DMS 273 treated with DMSO at 0.1 percent for 48 hours (cell line): ENCODE results near the gene IFT74.
"Not testable (repeated sequence)": the region's sequence is repeated elsewhere in the genome, so short reads cannot be mapped to it uniquely, and the experiment has no call there.

Experiments used
- DNase-seq: peaks from one replicate; lab custom pipeline; 2025; lab: John Stamatoyannopoulos, UW

Gene IFT74

DNA sequence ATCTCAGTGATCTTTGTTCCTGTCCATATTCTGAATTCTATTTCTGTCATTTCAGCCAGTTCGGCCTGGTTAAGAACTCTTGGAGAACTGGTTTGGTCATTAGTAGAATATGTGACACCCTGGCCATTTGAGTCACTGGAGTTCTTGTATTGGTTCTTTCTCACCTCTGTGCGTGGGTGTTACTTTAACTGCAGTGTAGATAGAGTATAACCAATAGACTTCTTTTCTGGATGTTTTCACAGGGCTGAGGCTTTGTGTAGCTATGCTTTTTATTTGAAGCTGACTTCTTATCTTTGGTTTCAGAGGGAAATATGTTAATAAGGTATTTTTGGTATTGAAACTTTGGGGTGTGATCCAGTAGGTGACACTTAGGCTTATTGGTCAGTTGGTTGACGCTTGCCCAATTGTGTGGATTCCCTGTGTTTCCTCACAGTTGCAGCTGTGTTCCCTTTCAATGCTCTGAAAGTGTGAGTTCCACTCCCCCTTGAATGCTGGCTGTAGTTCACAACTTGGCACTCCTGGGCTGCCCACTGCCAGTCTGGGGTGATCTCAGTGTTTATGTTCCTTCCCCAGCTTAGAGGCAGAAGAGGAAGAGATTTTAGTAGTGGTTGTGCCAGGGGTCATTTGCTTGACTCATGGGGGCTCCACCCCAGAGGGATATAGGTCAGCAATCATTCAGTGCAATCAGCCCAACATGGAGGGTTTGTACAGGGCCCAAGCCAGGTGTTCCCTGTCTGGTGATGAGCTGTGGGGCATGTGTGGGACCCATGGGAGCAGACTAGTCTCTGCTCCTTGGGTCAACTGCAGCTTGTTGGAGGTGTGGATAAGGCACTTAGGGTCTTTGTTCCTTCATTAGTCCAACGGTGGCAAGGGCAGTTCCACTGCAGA lies 117.9 kb downstream of the IFT74 start:
- DNase-seq = no peak

- no peak for DNase-seq
Measured at GRCh38 chr9:27078685-27079084, 122.5 kb downstream of the IFT74 start.

DNA sequence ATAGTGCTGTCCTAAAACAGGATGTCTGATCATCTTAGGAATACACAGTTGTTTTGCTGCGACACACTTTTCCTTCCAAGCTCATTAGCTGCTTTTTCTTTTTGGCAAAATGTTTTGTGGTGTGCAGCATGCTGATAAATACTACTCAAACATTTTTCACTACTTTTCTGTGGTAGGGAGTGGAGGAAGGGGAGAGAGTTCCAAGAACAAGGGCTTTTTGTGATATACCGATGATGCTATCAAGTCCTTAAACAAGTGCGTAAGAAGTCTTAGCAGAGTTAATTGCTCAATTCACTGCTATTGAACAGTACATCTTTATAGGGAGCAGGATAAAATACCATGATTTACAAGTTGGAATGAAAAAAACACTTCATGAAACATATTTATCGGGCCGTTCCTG lies 129.2 kb downstream of the IFT74 start:
- DNase-seq = no peak

GRCh38 chr9:27086818-27087680 lies 130.8 kb downstream of the IFT74 start:
- DNase-seq = no peak

DNA sequence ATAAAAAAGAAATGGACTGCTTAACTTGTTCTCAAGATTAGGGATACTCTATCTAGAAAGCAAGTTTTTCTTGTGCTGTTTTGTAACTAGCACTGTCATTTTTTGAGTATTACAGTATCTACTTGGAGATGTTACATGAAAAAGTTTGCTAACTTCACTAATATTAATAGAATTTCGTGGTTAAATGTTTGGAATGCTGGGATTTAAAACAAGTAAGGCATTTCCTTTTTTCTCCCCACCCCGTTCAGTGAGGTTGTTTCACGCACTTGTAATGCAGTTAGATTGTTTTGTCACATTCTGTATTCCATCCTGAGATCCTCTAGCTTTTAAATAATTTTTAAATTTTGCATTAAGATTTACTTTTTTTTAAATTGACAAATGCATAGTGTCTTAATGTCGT lies 132.8 kb downstream of the IFT74 start:
- no peak for DNase-seq

- DNase-seq = no peak
Measured at GRCh38 chr9:27089706-27090105, 133.5 kb downstream of the IFT74 start.

- DNase-seq = no peak
Measured at GRCh38 chr9:27090231-27090630, 134.0 kb downstream of the IFT74 start.

GRCh38 chr9:27090711-27091110 lies 134.5 kb downstream of the IFT74 start:
- DNase-seq = no peak

GRCh38 chr9:27092496-27092895 lies 136.3 kb downstream of the IFT74 start:
- not testable (repeated sequence) for DNase-seq

DNA sequence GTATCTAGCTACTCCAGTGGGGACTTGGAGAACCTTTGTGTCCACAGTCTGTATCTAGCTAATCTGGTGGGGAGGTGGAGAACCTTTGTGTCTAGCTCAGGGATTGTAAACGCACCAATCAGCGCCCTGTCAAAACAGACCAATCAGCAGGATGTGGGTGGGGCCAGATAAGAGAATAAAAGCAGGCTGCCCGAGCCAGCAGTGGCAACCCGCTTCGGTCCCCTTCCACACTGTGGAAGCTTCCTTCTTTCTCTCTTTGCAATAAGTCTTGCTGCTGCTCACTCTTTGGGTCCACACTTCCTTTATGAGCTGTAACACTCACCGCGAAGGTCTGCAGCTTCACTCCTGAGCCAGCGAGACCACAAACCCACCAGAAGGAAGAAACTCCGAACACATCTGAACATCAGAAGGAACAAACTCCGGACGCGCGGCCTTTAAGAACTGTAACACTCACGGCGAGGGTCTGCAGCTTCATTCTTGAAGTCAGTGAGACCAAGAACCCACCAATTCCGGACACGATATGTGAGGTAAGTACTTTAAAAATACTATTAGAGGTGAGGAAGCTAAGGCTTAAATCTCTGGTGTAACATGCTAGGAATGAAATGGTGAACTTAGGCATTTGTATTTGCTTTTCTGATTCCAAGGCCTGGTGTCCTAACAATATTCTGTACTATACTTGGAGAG lies 137.3 kb downstream of the IFT74 start:
- DNase-seq = not testable (repeated sequence)

GRCh38 chr9:27094640-27095298 lies 138.6 kb downstream of the IFT74 start:
- DNase-seq = no peak

DNA sequence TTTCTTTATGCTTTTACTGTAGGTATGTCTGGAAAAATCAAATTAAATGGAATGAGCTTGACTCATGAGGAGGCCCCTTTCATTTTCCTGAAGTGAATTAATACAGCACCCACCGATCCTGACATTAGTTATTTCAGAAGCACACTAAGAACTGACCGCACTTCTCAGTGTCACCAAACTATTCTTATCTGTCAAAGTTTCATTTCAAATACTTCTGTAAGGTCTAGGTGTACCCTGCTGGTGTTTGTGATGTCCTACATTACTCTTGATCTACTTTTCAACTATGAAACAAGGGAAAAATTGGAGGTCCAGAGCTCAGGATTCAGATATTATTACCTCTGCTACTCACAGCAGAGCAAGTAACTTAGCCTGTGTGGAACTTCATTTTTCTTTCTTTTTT lies 151.0 kb downstream of the IFT74 start:
- DNase-seq = no peak

GRCh38 chr9:27108981-27109541 lies 152.8 kb downstream of the IFT74 start, which contains the start of gene TEK:
TSS of gene TEK (plus strand) at chr9:27109225. CDS start at chr9:27109591, 366 bp downstream.
- no peak for DNase-seq

- no peak for DNase-seq
Measured at GRCh38 chr9:27109621-27110020, 153.4 kb downstream of the IFT74 start.

DNA sequence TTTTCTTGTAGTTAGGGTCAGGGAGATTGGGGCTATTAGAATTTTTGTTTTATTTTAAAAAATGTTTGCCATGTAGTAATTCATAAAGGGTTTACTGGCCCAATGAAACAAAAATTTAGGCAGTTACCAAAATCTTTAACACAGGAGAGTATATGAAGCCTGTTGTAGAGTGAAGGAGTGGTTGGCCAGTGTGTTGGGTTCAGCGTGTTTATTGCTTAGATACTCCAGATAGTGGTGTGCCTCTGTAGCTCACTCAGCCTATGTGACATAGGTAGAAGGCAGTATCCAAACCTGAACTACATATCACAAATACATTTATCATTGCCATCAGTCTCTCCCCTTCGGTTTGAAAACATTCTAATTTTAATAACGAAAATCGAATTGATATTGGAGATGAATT lies 154.0 kb downstream of the IFT74 start:
- no peak for DNase-seq

GRCh38 chr9:27112235-27112634 lies 156.0 kb downstream of the IFT74 start:
- DNase-seq = no peak
